ENCODE data around the gene MTA1.
A peak's percentile ranks its signal among the peaks of the same experiment; 100 is the strongest.

The MTA1 gene

GRCh38 chr14:105398726-105399465 lies 20.7 kb upstream of the MTA1 start:
- DNase-seq = peak; percentile 31
- in situ Hi-C loops (cut with HindIII; ENCODE audit: low pct_ligation_motif_present, low pct_unique_long_range_greater_than_20kb, low sequenced_read_pairs) = no loop called here

- no peak for DNase-seq
Observed at GRCh38 chr14:105399466-105399775, 20.2 kb upstream of the MTA1 start.

GRCh38 chr14:105400016-105400415 lies 19.6 kb upstream of the MTA1 start:
- no peak for DNase-seq

More at GRCh38 chr14:105399466-105399775, 20.2 kb upstream of the MTA1 start:
- in situ Hi-C loops (cut with HindIII; ENCODE audit: low pct_ligation_motif_present, low pct_unique_long_range_greater_than_20kb, low sequenced_read_pairs) = no loop called here

DNA sequence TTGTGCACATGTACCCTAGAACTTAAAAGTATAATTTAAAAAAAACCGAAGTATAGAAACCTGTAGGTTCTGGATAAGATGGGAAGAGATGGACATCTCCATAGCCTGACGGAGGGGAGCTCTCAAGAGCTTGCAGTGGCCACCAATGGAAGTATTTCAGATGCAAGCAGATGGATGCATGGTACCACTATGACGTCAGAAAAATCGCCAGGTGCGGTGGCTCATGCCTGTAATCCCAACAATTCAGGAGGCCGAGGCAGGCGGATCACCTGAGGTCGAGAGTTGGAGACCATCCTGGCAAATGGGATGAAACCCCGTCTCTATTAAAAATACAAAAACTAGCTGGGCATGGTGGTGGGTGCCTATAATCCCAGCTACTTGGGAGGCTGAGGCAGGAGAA lies 17.9 kb upstream of the MTA1 start:
- in situ Hi-C loops (cut with HindIII; ENCODE audit: low pct_ligation_motif_present, low pct_unique_long_range_greater_than_20kb, low sequenced_read_pairs) = no loop called here

More at GRCh38 chr14:105400016-105400415, 19.6 kb upstream of the MTA1 start:
- in situ Hi-C loops (cut with HindIII; ENCODE audit: low pct_ligation_motif_present, low pct_unique_long_range_greater_than_20kb, low sequenced_read_pairs) = no loop called here

GRCh38 chr14:105408592-105408991 lies 11.0 kb upstream of the MTA1 start:
- in situ Hi-C loops (cut with HindIII; ENCODE audit: low pct_ligation_motif_present, low pct_unique_long_range_greater_than_20kb, low sequenced_read_pairs) = no loop called here
- DNase-seq = no peak

More for the DNA sequence above, 17.9 kb upstream of the MTA1 start:
- no peak for DNase-seq

GRCh38 chr14:105409364-105409763 lies 10.3 kb upstream of the MTA1 start:
- DNase-seq = no peak
- in situ Hi-C loops (cut with HindIII; ENCODE audit: low pct_ligation_motif_present, low pct_unique_long_range_greater_than_20kb, low sequenced_read_pairs) = no loop called here

GRCh38 chr14:105410642-105411016 lies 9.0 kb upstream of the MTA1 start:
- in situ Hi-C loops (cut with HindIII; ENCODE audit: low pct_ligation_motif_present, low pct_unique_long_range_greater_than_20kb, low sequenced_read_pairs) = no loop called here

GRCh38 chr14:105411017-105411941 lies 8.3 kb upstream of the MTA1 start:
- peak; percentile 51 for DNase-seq
- in situ Hi-C loops (cut with HindIII; ENCODE audit: low pct_ligation_motif_present, low pct_unique_long_range_greater_than_20kb, low sequenced_read_pairs) = no loop called here

More at GRCh38 chr14:105410642-105411016, 9.0 kb upstream of the MTA1 start:
- no peak for DNase-seq

DNA sequence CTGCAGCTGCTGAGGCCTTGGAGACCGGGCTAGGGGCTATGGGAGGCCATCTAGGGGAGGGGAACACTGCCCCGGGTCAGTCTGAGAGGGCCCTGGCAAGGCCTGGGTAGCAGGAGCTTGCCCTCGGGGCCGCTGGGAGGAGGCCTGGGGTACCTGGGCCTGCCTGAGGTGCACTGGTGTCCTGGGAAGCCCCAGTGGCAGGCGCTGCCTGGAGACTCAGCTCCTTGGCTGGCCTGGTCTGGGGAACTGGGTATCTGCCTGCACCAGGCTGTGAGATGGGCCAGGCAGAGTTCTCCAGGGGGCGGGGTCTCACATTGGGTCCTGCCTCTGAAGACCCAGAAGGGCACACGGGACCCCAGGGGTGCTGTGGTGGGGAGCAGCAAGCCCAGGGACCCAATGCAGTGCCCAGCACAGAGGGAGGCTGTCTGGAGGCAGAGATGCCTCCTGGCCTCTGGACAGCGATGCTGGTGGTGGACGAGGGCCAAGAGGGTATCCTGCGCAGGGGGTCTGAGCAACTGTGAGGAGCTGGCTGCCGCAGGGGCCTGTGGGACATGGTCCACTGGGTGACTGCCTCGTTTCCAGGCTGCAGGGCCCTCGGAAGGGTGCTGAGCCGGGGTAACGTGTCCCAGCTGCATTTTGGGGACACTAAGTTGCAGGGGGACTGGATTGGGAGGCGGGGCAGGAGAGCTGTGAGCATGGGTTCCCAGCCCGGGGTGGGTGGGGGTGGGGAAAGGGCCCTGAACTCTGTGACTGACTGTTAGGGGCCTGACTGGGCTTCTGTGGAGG lies 7.4 kb upstream of the MTA1 start:
- DNase-seq = no peak
- in situ Hi-C loops (cut with HindIII; ENCODE audit: low pct_ligation_motif_present, low pct_unique_long_range_greater_than_20kb, low sequenced_read_pairs) = no loop called here

DNA sequence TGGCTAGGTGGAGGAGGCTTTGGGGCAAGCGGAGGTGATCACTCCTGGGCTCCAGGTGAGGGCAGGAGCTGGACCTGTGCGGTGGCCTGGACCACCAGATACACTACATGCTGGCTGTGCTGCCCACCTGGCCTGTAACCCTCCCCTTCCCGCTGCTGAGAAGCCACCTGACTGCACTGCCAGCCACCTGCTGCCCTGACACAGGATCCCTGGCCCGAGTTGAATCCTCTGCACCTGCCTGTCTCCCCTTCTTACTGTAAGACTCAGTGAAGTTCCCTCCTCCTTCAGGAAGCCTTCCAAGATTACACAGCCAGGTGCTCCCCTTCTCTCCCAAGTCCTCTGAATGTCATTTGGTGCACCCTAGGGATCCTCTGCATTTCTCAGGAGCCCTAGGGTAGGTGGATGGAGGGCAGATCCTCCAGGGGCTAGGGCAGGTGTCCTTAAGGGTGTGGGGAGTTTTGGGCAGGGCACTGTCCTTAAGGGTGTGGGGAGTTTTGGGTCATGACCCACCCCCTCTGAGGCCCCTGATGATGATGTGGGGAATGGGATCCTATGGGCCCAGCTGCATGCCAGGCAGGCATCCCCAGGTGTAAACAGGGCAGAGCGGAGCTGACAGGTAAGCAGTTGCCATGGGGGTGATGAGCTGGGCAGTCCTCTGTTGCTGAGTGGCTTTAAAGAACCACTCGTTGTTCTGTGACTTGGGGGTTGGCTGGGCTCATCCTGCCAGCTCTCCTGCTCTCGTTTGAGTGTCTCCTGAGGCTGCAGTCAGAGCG lies 6.7 kb upstream of the MTA1 start:
- in situ Hi-C loops (cut with HindIII; ENCODE audit: low pct_ligation_motif_present, low pct_unique_long_range_greater_than_20kb, low sequenced_read_pairs) = no loop called here

GRCh38 chr14:105413544-105413886 lies 6.1 kb upstream of the MTA1 start:
- in situ Hi-C loops (cut with HindIII; ENCODE audit: low pct_ligation_motif_present, low pct_unique_long_range_greater_than_20kb, low sequenced_read_pairs) = no loop called here
- DNase-seq = no peak

More for the DNA sequence above, 6.7 kb upstream of the MTA1 start:
- no peak for DNase-seq

DNA sequence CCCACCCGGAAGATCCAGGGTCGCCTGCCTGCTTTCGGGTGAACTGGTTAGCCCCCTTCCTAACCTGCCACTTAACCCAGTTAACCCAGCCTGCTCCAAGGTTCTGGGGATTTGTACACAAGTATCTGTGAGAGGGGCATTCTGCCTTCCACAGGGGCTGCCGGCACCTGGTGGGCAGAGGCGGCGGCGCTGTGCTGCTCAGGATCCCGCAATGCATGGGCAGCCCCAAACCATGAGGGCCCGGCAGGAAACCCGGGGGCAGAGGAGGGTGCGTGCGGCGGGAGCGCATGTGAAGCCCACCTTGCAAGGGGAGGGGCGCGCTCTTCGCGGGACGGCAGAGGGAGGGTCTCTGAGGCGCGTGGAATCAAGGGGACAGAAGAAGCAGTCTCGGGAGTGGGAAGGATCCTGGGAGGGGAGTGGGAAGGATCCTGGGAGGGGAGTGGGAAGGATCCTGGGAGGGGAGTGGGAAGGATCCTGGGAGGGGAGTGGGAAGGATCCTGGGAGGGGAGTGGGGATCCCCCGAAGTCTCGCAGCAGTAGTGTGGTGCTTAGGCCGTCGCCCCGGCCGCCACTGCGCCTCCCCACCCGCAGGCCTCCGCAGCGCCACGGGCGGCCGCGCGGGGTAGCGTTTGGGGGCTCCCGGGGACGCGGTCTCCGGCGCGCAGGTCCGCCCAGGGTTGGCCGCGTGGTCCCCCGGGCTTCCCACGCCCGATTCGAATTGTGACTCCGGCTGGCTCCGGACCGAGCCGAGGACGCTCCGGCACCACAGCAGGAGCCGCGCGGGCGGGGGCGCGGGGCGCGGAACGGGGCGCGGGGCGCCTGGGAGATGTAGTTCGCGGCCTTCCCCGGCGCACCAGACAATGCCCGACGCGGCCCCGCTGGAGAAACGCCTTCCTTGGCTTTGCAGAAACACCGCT lies 4.9 kb upstream of the MTA1 start:
- in situ Hi-C loops (cut with HindIII; ENCODE audit: low pct_ligation_motif_present, low pct_unique_long_range_greater_than_20kb, low sequenced_read_pairs) = no loop called here
- DNase-seq = no peak

GRCh38 chr14:105415481-105416428 lies 3.9 kb upstream of the MTA1 start:
- in situ Hi-C loops (cut with HindIII; ENCODE audit: low pct_ligation_motif_present, low pct_unique_long_range_greater_than_20kb, low sequenced_read_pairs) = no loop called here

GRCh38 chr14:105416671-105417070 lies 3.0 kb upstream of the MTA1 start:
- in situ Hi-C loops (cut with HindIII; ENCODE audit: low pct_ligation_motif_present, low pct_unique_long_range_greater_than_20kb, low sequenced_read_pairs) = no loop called here
- no peak for DNase-seq

More at GRCh38 chr14:105415481-105416428, 3.9 kb upstream of the MTA1 start:
- DNase-seq = no peak

DNA sequence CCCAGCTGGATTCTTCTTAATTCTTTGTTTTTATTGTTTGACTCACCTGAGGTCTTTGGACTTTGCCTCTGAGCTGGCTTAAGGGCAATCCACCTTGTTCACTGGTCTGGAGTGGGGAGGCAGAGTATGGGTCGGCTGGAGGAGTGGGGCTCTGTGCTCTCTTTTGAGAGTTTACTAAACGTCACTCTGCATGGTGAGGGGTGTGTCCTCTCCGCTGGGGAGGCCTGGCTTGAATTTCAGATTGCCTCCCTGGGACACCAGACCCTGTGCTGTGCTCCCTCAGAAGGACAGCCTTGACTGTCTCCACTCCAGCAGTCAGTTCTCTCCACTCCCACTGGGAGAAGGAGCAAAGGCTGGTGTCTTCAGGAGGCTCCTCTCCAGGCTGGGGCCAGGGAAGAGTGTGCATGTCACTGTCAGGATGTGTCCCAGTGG lies 1.9 kb upstream of the MTA1 start:
- in situ Hi-C loops (cut with HindIII; ENCODE audit: low pct_ligation_motif_present, low pct_unique_long_range_greater_than_20kb, low sequenced_read_pairs) = no loop called here
- no peak for DNase-seq
